Ishikawa (cell line): ENCODE measurements around the gene NACC2.

Source experiments
- EP300 ChIP-seq: IDR thresholded peaks from 2 replicates; pipeline ENCODE4 v1.6.1; 2012; ENCODE audit warnings: borderline replicate concordance
- FOXM1 ChIP-seq: IDR thresholded peaks from 2 replicates; pipeline ENCODE4 v1.6.1; 2012; ENCODE audit warnings: low read depth, borderline replicate concordance
- RAD21 ChIP-seq: IDR thresholded peaks from 2 replicates; pipeline ENCODE4 v1.6.1; 2012; ENCODE audit warnings: low read depth
- TAF1 ChIP-seq: IDR thresholded peaks from 2 replicates; pipeline ENCODE4 v1.6.1; 2012; ENCODE audit warnings: low read depth, mild to moderate bottlenecking
- TF ChIP-seq, protein P1 (sequence below): IDR thresholded peaks from 2 replicates; pipeline ENCODE4 v1.6.1; 2012; ENCODE audit warnings: low read depth, mild to moderate bottlenecking

DNA sequence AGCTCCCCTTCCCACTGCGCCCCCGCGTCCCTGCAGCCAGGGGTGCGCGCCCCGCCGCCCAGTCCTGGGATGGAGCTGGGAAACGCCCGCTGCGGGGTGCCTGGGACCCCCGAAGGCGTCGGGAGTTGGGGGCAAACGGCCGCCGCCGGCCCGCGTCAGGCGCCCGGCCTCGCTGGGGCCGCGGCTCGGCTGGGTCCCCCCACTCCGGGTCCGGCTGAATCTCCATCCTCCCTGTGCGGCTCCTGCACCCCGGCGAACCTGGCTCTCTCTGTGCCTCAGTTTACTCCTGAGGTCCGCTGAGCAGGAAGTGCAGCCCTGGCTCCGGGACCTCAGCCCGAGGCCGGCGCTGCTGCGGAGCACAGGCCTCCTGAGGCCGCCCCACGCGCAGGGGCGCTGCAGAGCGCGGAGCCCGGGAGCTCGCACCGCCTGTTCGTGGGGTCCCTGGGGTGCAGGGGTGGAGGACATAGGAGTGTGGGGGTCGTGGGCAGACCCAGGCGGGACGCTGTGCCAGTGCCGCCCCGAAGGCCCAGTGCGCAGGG lies 37.5 kb upstream of the NACC2 start:
- TF ChIP-seq, protein P1, sequence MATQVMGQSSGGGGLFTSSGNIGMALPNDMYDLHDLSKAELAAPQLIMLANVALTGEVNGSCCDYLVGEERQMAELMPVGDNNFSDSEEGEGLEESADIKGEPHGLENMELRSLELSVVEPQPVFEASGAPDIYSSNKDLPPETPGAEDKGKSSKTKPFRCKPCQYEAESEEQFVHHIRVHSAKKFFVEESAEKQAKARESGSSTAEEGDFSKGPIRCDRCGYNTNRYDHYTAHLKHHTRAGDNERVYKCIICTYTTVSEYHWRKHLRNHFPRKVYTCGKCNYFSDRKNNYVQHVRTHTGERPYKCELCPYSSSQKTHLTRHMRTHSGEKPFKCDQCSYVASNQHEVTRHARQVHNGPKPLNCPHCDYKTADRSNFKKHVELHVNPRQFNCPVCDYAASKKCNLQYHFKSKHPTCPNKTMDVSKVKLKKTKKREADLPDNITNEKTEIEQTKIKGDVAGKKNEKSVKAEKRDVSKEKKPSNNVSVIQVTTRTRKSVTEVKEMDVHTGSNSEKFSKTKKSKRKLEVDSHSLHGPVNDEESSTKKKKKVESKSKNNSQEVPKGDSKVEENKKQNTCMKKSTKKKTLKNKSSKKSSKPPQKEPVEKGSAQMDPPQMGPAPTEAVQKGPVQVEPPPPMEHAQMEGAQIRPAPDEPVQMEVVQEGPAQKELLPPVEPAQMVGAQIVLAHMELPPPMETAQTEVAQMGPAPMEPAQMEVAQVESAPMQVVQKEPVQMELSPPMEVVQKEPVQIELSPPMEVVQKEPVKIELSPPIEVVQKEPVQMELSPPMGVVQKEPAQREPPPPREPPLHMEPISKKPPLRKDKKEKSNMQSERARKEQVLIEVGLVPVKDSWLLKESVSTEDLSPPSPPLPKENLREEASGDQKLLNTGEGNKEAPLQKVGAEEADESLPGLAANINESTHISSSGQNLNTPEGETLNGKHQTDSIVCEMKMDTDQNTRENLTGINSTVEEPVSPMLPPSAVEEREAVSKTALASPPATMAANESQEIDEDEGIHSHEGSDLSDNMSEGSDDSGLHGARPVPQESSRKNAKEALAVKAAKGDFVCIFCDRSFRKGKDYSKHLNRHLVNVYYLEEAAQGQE: no peak
- no peak for TF ChIP-seq FOXM1
- TF ChIP-seq RAD21: no peak
- TF ChIP-seq TAF1: no peak
- no peak for TF ChIP-seq EP300
